WI38 (cell line): Measurements from ENCODE around the gene PPDPF.
A peak's percentile ranks its signal among the peaks of the same experiment; 100 is the strongest.

ENCODE experiments used
- H3K4me3 ChIP-seq: 2 replicates; pipeline ENCODE4 v1.5.1; 2011; ENCODE audit warnings: low read depth, mild to moderate bottlenecking, control low read depth, low read length
- CTCF ChIP-seq: IDR thresholded peaks from 2 replicates; pipeline ENCODE4 v1.5.1; 2012; ENCODE audit warnings: low read depth, mild to moderate bottlenecking, control low read depth, low read length

Gene PPDPF

GRCh38 chr20:63533871-63534393 lies 13.4 kb downstream of the PPDPF start:
- TF ChIP-seq CTCF, result no peak
- no peak overlapping the region for H3K4me3 ChIP-seq

DNA sequence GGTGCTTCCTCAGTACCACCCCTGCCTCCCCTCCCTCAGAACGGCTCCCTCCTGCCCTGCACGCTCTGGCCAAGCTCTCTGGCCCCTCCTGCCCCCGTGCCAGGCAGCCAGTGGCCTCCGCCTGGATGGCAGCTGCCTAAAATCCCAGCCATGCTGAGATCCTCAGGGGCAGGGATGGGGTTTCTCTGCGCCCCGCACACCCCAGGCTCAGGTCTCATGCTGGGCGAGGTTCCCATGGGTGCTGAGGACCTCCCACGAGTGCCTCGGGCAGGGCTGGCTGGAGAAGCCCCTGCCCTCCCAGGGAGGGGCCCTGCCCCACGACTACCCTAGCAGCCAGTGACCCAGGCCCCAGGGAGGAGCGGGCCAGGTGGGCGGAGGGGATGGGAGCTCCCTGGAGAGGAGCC lies 13.9 kb downstream of the PPDPF start:
- no peak overlapping the region for H3K4me3 ChIP-seq
- no peak for TF ChIP-seq CTCF

- no peak for TF ChIP-seq CTCF
- no peak overlapping the region for H3K4me3 ChIP-seq
Measured at GRCh38 chr20:63534831-63535651, 14.5 kb downstream of the PPDPF start.

GRCh38 chr20:63536241-63536977 lies 15.8 kb downstream of the PPDPF start:
- no peak overlapping the region for H3K4me3 ChIP-seq
- TF ChIP-seq CTCF, result no peak

- H3K4me3 ChIP-seq, result 0 out of 2 replicates have a peak within 1 kb of the TSS, but pooled peaks have one; percentile 10
- no peak for TF ChIP-seq CTCF
Measured at GRCh38 chr20:63536997-63537524, 16.5 kb downstream of the PPDPF start, which contains the start of gene PTK6. TSS of gene PTK6 (minus strand) at chr20:63537376. CDS start at chr20:63537314, 62 bp downstream.

DNA sequence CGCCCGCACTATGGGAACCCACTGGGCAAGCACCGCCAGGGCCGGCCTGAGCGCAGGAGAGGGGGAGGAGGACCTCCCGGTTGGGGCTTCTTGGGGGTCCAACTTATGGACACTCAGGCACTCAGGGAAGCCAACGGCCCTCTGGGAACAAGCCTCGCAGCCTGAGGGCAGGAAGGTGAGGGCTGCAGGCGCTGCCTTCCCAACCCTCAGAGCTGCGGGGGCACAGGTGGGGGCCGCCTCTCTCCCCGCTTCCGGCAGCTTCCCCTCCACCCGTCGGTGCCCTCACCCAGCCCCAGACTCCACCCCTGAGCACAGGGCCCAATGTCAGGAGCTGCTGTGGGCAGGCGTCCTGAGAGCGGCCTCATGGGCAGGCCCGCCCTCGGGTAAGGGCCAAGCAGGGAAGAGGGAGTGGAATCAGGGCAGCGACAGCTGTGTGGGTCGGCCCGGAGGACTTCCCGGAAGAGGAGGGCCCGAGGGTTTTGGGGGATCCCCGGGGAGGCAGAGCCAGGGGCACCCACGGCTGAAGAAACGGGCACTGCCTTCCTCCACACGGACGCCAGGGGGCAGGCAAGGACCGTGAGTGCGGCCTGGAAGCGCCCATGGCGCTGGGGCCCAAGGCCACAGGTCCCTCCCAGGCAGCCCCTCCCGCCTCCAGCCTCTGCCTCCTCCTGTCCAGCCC lies 17.1 kb downstream of the PPDPF start:
- TF ChIP-seq CTCF, result peak; percentile 83
- 0 out of 2 replicates have a peak overlapping the region, but pooled peaks have one; percentile 10 for H3K4me3 ChIP-seq
